Astrocyte of the spinal cord (primary cell): Measurements from ENCODE around the gene WHRN.

Experiments
- DNase-seq: peaks from one replicate; pipeline ENCODE4 v3.0.0; 2011; ENCODE audit warnings: low read depth, low spot score
- H3K4me3 ChIP-seq: 2 replicates; pipeline ENCODE4 v1.5.1; 2011; ENCODE audit warnings: low read depth, mild to moderate bottlenecking, low read length, moderate library complexity
- CTCF ChIP-seq: IDR thresholded peaks from 2 replicates; pipeline ENCODE4 v1.5.1; 2012; ENCODE audit warnings: low read depth, mild to moderate bottlenecking, low read length, inconsistent platforms
- in situ Hi-C: cut with HindIII; loops from 2 replicates; pipeline ENCODE4 v1.10.0; 2017; ENCODE audit warnings: low sequenced_read_pairs

Gene WHRN

GRCh38 chr9:114369216-114370130 lies 135.8 kb downstream of the WHRN start:
- peak; percentile 22 for DNase-seq
- H3K4me3 ChIP-seq: no peak overlapping the region
- in situ Hi-C loops: no loop called here
- TF ChIP-seq CTCF: no peak

DNA sequence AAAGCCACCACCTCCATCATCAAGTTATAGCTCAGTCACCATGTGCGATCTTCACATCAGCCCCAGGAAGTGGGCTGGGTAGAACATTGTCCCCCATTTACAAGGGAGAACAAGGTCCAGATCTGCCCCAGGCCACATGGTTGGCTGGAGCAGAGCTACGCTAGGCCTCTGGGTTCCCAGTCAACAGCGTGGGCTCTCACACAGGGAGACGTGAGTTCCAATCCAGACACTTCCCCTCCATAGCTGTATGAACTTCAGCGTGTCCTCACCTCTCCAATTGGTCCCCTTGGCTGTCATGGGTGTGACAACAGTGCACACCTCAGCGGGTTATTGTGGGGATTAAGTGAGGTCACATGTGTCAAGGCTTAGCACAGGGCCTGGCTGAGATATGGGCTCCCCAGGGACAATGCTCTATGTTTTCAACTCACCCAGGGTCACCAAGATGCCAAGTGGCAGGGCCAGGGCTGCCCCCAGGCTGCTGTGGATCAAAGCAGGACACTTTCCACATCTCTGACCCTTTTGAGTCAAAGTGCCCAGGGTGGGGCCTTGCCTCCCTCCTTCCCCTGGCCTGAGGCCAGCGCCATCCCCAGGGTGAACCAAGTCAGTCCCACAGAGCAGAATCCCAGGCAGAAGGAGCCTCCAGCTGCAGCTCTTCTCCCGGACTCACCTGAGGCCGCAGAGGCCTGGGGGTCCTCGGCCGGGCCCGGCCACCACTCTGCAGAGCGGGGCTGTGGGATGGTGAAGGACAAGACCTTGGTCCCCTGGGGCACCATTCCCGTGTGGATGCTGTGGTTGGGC lies 137.3 kb downstream of the WHRN start:
- no peak for DNase-seq
- no peak overlapping the region for H3K4me3 ChIP-seq
- no peak for TF ChIP-seq CTCF
- in situ Hi-C loops: no loop called here

- H3K4me3 ChIP-seq: no peak overlapping the region
- in situ Hi-C loops: no loop called here
- no peak for DNase-seq
- TF ChIP-seq CTCF: no peak
Measured at GRCh38 chr9:114367366-114367765, 137.9 kb downstream of the WHRN start.

DNA sequence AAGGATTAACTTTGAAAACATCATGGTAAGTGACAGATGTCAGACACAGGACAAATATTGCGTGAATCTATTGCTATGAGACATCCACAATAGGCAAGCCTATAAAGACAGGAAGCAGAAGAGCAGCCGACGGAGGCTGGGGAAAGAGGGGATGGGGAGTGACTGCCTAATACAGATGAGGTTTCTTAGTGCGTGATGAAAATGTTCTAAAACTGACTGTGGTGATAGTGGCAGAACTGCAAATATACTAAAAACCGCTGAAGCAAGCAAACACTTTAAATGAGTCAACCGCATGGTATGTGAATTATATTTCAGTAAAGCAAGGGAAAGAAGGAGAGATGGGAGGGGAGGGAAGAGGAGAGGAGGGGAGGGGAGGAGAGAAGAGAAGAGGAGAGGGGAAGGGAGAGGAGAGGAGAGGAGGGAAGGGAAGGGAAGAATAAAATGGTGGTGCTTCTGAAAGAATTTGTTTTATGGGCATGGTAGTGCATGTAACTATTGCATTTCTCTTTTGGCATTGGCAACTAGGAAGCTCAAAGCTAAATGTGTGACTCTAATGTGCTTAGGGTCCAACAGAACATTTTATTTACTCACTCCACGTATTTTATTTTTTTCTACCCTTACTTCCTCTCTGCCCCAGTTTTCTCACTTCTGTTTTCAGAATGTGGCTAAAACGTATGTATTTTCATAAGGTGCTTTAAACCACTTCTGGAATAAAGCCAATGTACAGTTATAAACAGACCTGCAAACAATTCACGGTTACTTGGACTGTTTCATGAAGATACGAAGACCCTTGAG lies 138.7 kb downstream of the WHRN start:
- in situ Hi-C loops: no loop called here
- H3K4me3 ChIP-seq: no peak overlapping the region
- DNase-seq: peak; percentile 92
- no peak for TF ChIP-seq CTCF

GRCh38 chr9:114365194-114365593 lies 140.1 kb downstream of the WHRN start:
- in situ Hi-C loops: no loop called here
- no peak overlapping the region for H3K4me3 ChIP-seq
- DNase-seq: no peak
- no peak for TF ChIP-seq CTCF
